Germinal center (tissue), 1 donor: Measurements from ENCODE around the gene CHST14.
"Not testable (repeated sequence)": the region's sequence is repeated elsewhere in the genome, so short reads cannot be mapped to it uniquely, and the experiment has no call there.

ENCODE experiments used
- DNase-seq: peaks from one replicate; pipeline ENCODE4 v3.0.0; 2012; ENCODE audit warnings: mixed read lengths, low spot score

CHST14 gene

GRCh38 chr15:40440743-40441564 lies 29.8 kb upstream of the CHST14 start, which contains the start of gene BAHD1:
Gene BAHD1, plus strand, starts transcription at chr15:40440953. Its CDS starts 17,512 bp downstream, at chr15:40458465.
- peak; percentile 100 for DNase-seq

- DNase-seq: peak; percentile 33
Observed at GRCh38 chr15:40441565-40442531, 28.9 kb upstream of the CHST14 start.

GRCh38 chr15:40443255-40443654 lies 27.5 kb upstream of the CHST14 start:
- no peak for DNase-seq

GRCh38 chr15:40443846-40444245 lies 26.9 kb upstream of the CHST14 start:
- DNase-seq: no peak

- no peak for DNase-seq
Observed at GRCh38 chr15:40444736-40445135, 26.0 kb upstream of the CHST14 start.

- no peak for DNase-seq
Observed at GRCh38 chr15:40445421-40445922, 25.3 kb upstream of the CHST14 start.

GRCh38 chr15:40446144-40446543 lies 24.6 kb upstream of the CHST14 start:
- no peak for DNase-seq

GRCh38 chr15:40448354-40448753 lies 22.4 kb upstream of the CHST14 start:
- DNase-seq: no peak

- no peak for DNase-seq
Observed at GRCh38 chr15:40449275-40449674, 21.5 kb upstream of the CHST14 start.

GRCh38 chr15:40450047-40450446 lies 20.7 kb upstream of the CHST14 start:
- no peak for DNase-seq

- no peak for DNase-seq
Observed at GRCh38 chr15:40451527-40452158, 19.1 kb upstream of the CHST14 start.

GRCh38 chr15:40452296-40453090 lies 18.3 kb upstream of the CHST14 start:
- DNase-seq: no peak

GRCh38 chr15:40453941-40454340 lies 16.8 kb upstream of the CHST14 start:
- not testable (repeated sequence) for DNase-seq

GRCh38 chr15:40454904-40455391 lies 15.8 kb upstream of the CHST14 start:
- no peak for DNase-seq

- DNase-seq: no peak
Observed at GRCh38 chr15:40456299-40456712, 14.5 kb upstream of the CHST14 start.

- DNase-seq: no peak
Observed at GRCh38 chr15:40456738-40457137, 14.0 kb upstream of the CHST14 start.

GRCh38 chr15:40458495-40459371 lies 12.1 kb upstream of the CHST14 start:
- DNase-seq: no peak

GRCh38 chr15:40459391-40460015 lies 11.3 kb upstream of the CHST14 start:
- no peak for DNase-seq

- no peak for DNase-seq
Observed at GRCh38 chr15:40460404-40460803, 10.4 kb upstream of the CHST14 start.

GRCh38 chr15:40461958-40462357 lies 8.8 kb upstream of the CHST14 start:
- DNase-seq: no peak
